Heart right ventricle (tissue), 16 donors: Measurements from ENCODE around the gene TNFRSF1B. TPM values are rescaled to one million over a fixed set of nuclear protein-coding genes. Genes with fewer than 3 reads are reported as not detected.

ENCODE experiments used
- ATAC-seq, 8 donors: fragments of 200-7000 bp; cut with Tn5 transposase; one replicate each; pipeline ENCODE4 v1.9.1; 2020; ENCODE audit warnings: mild to moderate bottlenecking in 8 of 8, moderate library complexity in 8 of 8, moderate number of reproducible peaks in 1 of 8
- DNase-seq, 2 donors: peaks; one replicate each; pipeline ENCODE4 v3.0.0-alpha.2; 2020
- H3K27ac ChIP-seq, 10 donors: fragments of 200-600 bp; sonication (generic) in 2 of 10; one replicate each; pipeline versions ENCODE4 v1.5.0 to v1.8.0; 2020 to 2022; ENCODE audit warnings: mild to moderate bottlenecking in 3 of 10
- H3K27me3 ChIP-seq, 7 donors: fragments of 200-600 bp; one replicate each; pipeline ENCODE4 v1.8.0; 2021 to 2022; ENCODE audit warnings: mild to moderate bottlenecking in 2 of 7
- H3K36me3 ChIP-seq, 9 donors: fragments of 200-600 bp; sonication (generic) in 1 of 9; one replicate each; pipeline versions ENCODE4 v1.5.0 to v1.8.0; 2020 to 2022; ENCODE audit warnings: mild to moderate bottlenecking in 2 of 9
- H3K4me1 ChIP-seq, 9 donors: fragments of 200-600 bp; sonication (generic) in 1 of 9; one replicate each; pipeline versions ENCODE4 v1.5.0 to v1.8.0; 2020 to 2022; ENCODE audit warnings: mild to moderate bottlenecking in 4 of 9
- H3K4me3 ChIP-seq, 10 donors: fragments of 200-600 bp; sonication (generic) in 2 of 10; one replicate each; pipeline versions ENCODE4 v1.5.0 to v1.8.0; 2020 to 2022; ENCODE audit warnings: mild to moderate bottlenecking in 7 of 10, moderate library complexity in 2 of 10
- H3K9me3 ChIP-seq, 11 donors: fragments of 200-600 bp in 10 of 11; sonication (generic) in 2 of 11; one replicate each; pipeline versions ENCODE4 v1.5.0 to v1.8.0; 2013 to 2022; ENCODE audit warnings: mild to moderate bottlenecking in 2 of 11, control low read depth in 1 of 11, moderate library complexity in 1 of 11
- CTCF ChIP-seq, 9 donors: fragments of 200-600 bp; sonication (generic) in 2 of 9; IDR thresholded peaks; one replicate each; pipeline versions ENCODE4 v1.5.0 to v1.8.0; 2021 to 2022; ENCODE audit warnings: antibody characterized with exemption in 9 of 9, mild to moderate bottlenecking in 5 of 9, moderate library complexity in 1 of 9
- WGBS, 2 donors: extraction: QIAGEN DNeasy Blood & Tissue Kit; methylation state at CpG; one replicate each; pipeline ENCODE4 v1.1.7; 2013; ENCODE audit warnings: inconsistent platforms in 1 of 2; 5-methylcytosine and 5-hydroxymethylcytosine counted together
- intact Hi-C, 10 donors: fragments of 100-400 bp; cut with DNase I; formaldehyde crosslinking; loops; one replicate each; pipeline versions ENCODE4 v1.11.1 to v1.14.2; 2022
- long read RNA-seq, 3 donors: library from polyadenylated mRNA; unstranded; transcript quantifications; one replicate each; pipeline ENCODE4 v2.0.0, GENCODE V29; 2020 to 2021
- polyA plus RNA-seq, 2 donors: library from polyadenylated mRNA; stranded (reverse); fragments of 200-250 nt; gene quantifications; one replicate each; pipeline ENCODE4 v1.2.3, GENCODE V29; 2013
- total RNA-seq, 10 donors: library from RNA; stranded (reverse); fragmentation: NEBNext Ultra II Directional in 3 of 10; extraction: Animal tissue kit (Norgen Biotek cat#: 25700) in 3 of 10; gene quantifications; one replicate each; pipeline versions ENCODE4 v1.2.1 to v1.2.4, GENCODE V29; 2021 to 2023
- donor health status: Arrhythmogenic right ventricular cardiomyopathy.
- donor health status: ischemic (EF 13 %, LVEDD 7.1; RV severe dilation, severe dysfunction).
- donor health status: healthy with polysubstance abuse.
- donor health status: DM: no; HTN: yes; CAD: no.
- donor health status: DM: no; HTN: no; CAD: no.
- donor health status: ischemic (EF 25% LVEDD 6.9; RV normal size, moderate dysfunction).
- donor health status: ischemic (EF 25% LVEDD 5.7; RV mildly dilated, moderate dysfunction).
- donor health status: healthy.
- donor health status: DM: yes; HTN: yes; CAD: no.
- donor health status: Ischemic cardiomyopathy.
- donor health status: ischemic (EF 35%, LVEDD 5.7; RV mildly dilated, moderate dysfunction).
- donor health status: nonischemic (EF 11% LVEDD 7.7; RV severe dilation, severe dysfunction).
- donor health status: DM: yes; HTN: yes; CAD: no.
- donor health status: PGD.
- donor health status: ischemic (EF 29% LVEDD 5.4; RV normal size, mild dysfunction).
- donor health status: nonischemic (EF 23%, LVEDD 6.1; RV moderate dilation, normal function).

TNFRSF1B gene
- total RNA-seq, result 10 to 100 TPM in 8 of 10 donors, 1 to 10 TPM in 2; 8.0 to 55.4 (median 15.7) TPM
- 10 to 100 TPM; 11.9 to 15.3 TPM for polyA plus RNA-seq
- long read RNA-seq, donor 1, transcript TNFRSF1B-201 (10 exons, 3,683 nt), result major isoform, 16 of 31 reads
- long read RNA-seq, donor 1, partial matches to known transcripts, result 4 of 31 reads
- long read RNA-seq, donor 1, other reads (novel, unspliced or antisense), result 11 of 31 reads
- long read RNA-seq, donor 2, transcript TNFRSF1B-201 (10 exons, 3,683 nt), result major isoform, 10 of 23 reads
- long read RNA-seq, donor 2, partial matches to known transcripts, result 12 of 23 reads
- long read RNA-seq, donor 2, other reads (novel, unspliced or antisense), result 1 of 23 reads
- long read RNA-seq, donor 3, transcript TNFRSF1B-201 (10 exons, 3,683 nt), result major isoform, 28 of 49 reads
- long read RNA-seq, donor 3, partial matches to known transcripts, result 1 of 49 reads
- long read RNA-seq, donor 3, other reads (novel, unspliced or antisense), result 16 of 49 reads

GRCh38 chr1:12166834-12167492 is at the start of gene TNFRSF1B:
TSS of gene TNFRSF1B (plus strand) at chr1:12166991. CDS start at chr1:12167092, 101 bp downstream.
- no peak for TF ChIP-seq CTCF (IDR thresholded peaks at IDR 0.05)
- Histone ChIP-seq H3K4me1 (peaks cover 9 to 89% (median 56%) of the 10 kb centered on the region in 9 donors), H3K36me3 (peaks cover 0 to 20% (median 0%) of the 10 kb centered on the region in 9 donors), H3K27me3 (peaks cover 0 to 8% (median 0%) of the 10 kb centered on the region in 7 donors), H3K4me3 (peak within 1 kb of the TSS; percentile 73 to 94 (median 83)), H3K9me3 (no peaks in the 10 kb centered on the region), H3K27ac (peak within 1 kb of the TSS; percentile 80 to 99 (median 94))
- intact Hi-C loops, result loop anchor here in 2 of 10 donors (5.0 kb wide), 1 partner anchor 40 kb away; no protein-coding TSS in a partner anchor
- ATAC-seq (peak; percentile 46 to 86 (median 64)), DNase-seq (peak; percentile 67 to 82)
- 2% methylated on average over 69 to 79 of the region's 79 CpGs for WGBS, 2 donors

GRCh38 chr1:12121212-12122003 is 45.4 kb upstream of the TNFRSF1B start:
- no peaks in the 10 kb centered on the region for H3K36me3 ChIP-seq
- no peak for TF ChIP-seq CTCF (IDR thresholded peaks at IDR 0.05)
- 65 to 67% methylated on average over 12 of the region's 12 CpGs for WGBS, 2 donors
- H3K4me3 ChIP-seq, result no peak overlapping the region
- DNase-seq (no peak), ATAC-seq (no peak)
- H3K4me1 ChIP-seq, result peaks cover 7 to 19% (median 16%) of the 10 kb centered on the region in 9 donors
- intact Hi-C loops, result no loop called here
- peaks cover 0 to 14% (median 0%) of the 10 kb centered on the region in 7 donors for H3K27me3 ChIP-seq
- no peak overlapping the region for H3K27ac ChIP-seq
- no peaks in the 10 kb centered on the region for H3K9me3 ChIP-seq

GRCh38 chr1:12123172-12123571 is 43.6 kb upstream of the TNFRSF1B start:
- peaks cover 0 to 14% (median 0%) of the 10 kb centered on the region in 7 donors for H3K27me3 ChIP-seq
- no peak for TF ChIP-seq CTCF (IDR thresholded peaks at IDR 0.05)
- no peak overlapping the region for H3K4me3 ChIP-seq
- 58 to 64% methylated on average over 8 of the region's 8 CpGs for WGBS, 2 donors
- H3K9me3 ChIP-seq, result no peaks in the 10 kb centered on the region
- peaks cover 7 to 30% (median 19%) of the 10 kb centered on the region in 9 donors for H3K4me1 ChIP-seq
- ATAC-seq (no peak), DNase-seq (no peak)
- H3K27ac ChIP-seq, result no peak overlapping the region
- H3K36me3 ChIP-seq, result no peaks in the 10 kb centered on the region
- intact Hi-C loops, result no loop called here
